GM12801 (cell line): ENCODE results near the gene MPHOSPH9.

ENCODE experiments used
- CTCF ChIP-seq: IDR thresholded peaks from one replicate; pipeline ENCODE4 v1.5.1; 2011; ENCODE audit warnings: control low read depth; ENCODE audit not compliant: insufficient read length; ENCODE audit errors: extremely low read depth

MPHOSPH9 gene

GRCh38 chr12:123143736-123144461 is 89.0 kb downstream of the MPHOSPH9 start:
- no peak for TF ChIP-seq CTCF

- no peak for TF ChIP-seq CTCF
Measured at GRCh38 chr12:123142921-123143735, 89.8 kb downstream of the MPHOSPH9 start.

- TF ChIP-seq CTCF: no peak
Measured at GRCh38 chr12:123142518-123142840, 90.5 kb downstream of the MPHOSPH9 start.

- TF ChIP-seq CTCF: no peak
Measured at GRCh38 chr12:123141615-123142517, 91.1 kb downstream of the MPHOSPH9 start.

- no peak for TF ChIP-seq CTCF
Measured at GRCh38 chr12:123140676-123141614, 92.0 kb downstream of the MPHOSPH9 start.

GRCh38 chr12:123139926-123140675 is 92.8 kb downstream of the MPHOSPH9 start:
- no peak for TF ChIP-seq CTCF
